Breast epithelium (tissue), 4 donors: Measurements from ENCODE around the gene FAM50B. TPM values are rescaled to one million over a fixed set of nuclear protein-coding genes. Genes with fewer than 3 reads are reported as not detected.

Experiments
- DNase-seq, 2 donors: peaks; one replicate each; pipeline ENCODE4 v3.0.0-alpha.2; 2019; ENCODE audit warnings: low spot score in 2 of 2
- H3K27ac ChIP-seq, 2 donors: fragments of 200-600 bp; sonication (generic) in 1 of 2; one replicate each; pipeline ENCODE4 v1.5.1; 2016 to 2019; ENCODE audit warnings: mild to moderate bottlenecking in 1 of 2
- H3K27me3 ChIP-seq, 2 donors: fragments of 200-600 bp; sonication (generic) in 1 of 2; one replicate each; pipeline versions ENCODE4 v1.5.1 to v1.6.0; 2017 to 2019; ENCODE audit warnings: control low read depth in 1 of 2, mild to moderate bottlenecking in 1 of 2
- H3K36me3 ChIP-seq: fragments of 200-600 bp; one replicate; pipeline ENCODE4 v1.5.1; 2019
- H3K4me1 ChIP-seq, 2 donors: fragments of 200-600 bp; sonication (generic); one replicate each; pipeline ENCODE4 v1.5.1; 2016 to 2019; ENCODE audit warnings: control low read depth in 1 of 2
- H3K4me3 ChIP-seq, 3 donors: fragments of 200-600 bp; sonication (generic); 1 replicate in 2 of 3; 2 replicates in 1 of 3; pipeline ENCODE4 v1.5.1; 2016 to 2019; ENCODE audit warnings: mild to moderate bottlenecking in 3 of 3, moderate library complexity in 2 of 3
- H3K9me3 ChIP-seq, 2 donors: fragments of 200-600 bp; sonication (generic) in 1 of 2; one replicate each; pipeline ENCODE4 v1.5.1; 2016 to 2019; ENCODE audit warnings: control low read depth in 1 of 2
- CTCF ChIP-seq, 3 donors: fragments of 450-650 bp; IDR thresholded peaks; one replicate each; pipeline ENCODE4 v1.5.1; 2016 to 2017; ENCODE audit warnings: antibody characterized with exemption in 3 of 3, mild to moderate bottlenecking in 3 of 3, moderate library complexity in 3 of 3
- POLR2A ChIP-seq: fragments of 450-650 bp; IDR thresholded peaks from one replicate; pipeline ENCODE4 v1.6.1; 2016; ENCODE audit warnings: antibody characterized with exemption, mild to moderate bottlenecking, moderate library complexity
- POLR2AphosphoS5 ChIP-seq, 3 donors: sonication (generic); formaldehyde crosslinking; IDR thresholded peaks; one replicate each; pipeline ENCODE4 v1.6.1; 2017; ENCODE audit warnings: antibody characterized with exemption in 3 of 3
- intact Hi-C: fragments of 100-400 bp; cut with DNase I; formaldehyde crosslinking; loops from one replicate; pipeline ENCODE4 v1.15.1; 2023; ENCODE audit warnings: low total_unique reads
- total RNA-seq, 3 donors: library from RNA; depleted of rRNA; stranded (reverse); fragments of >200 nt; gene quantifications; one replicate each; pipeline ENCODE4 v1.1.0, GENCODE V29; 2016

Gene FAM50B
- total RNA-seq, 3 donors from 2014 or later = 8.8 to 17.0 (median 9.3) TPM

- Histone ChIP-seq H3K4me1 (no peaks in the 10 kb centered on the region), H3K36me3 (no peaks in the 10 kb centered on the region), H3K4me3 (no peak overlapping the region), H3K27me3 (no peaks in the 10 kb centered on the region), H3K9me3 (no peaks in the 10 kb centered on the region), H3K27ac (no peak overlapping the region)
- DNase-seq = no peak
- intact Hi-C loops = no loop called here
- TF ChIP-seq CTCF (IDR thresholded peaks at IDR 0.05) = no peak
- TF ChIP-seq POLR2AphosphoS5 (IDR thresholded peaks at IDR 0.05) = peak in 1 of 3 donors; percentile 36
These were observed 35.9 kb upstream of the FAM50B start for GRCh38 chr6:3813150-3813780.

GRCh38 chr6:3813918-3814317 lies 35.3 kb upstream of the FAM50B start:
- no peak overlapping the region for H3K4me3 ChIP-seq
- H3K9me3 ChIP-seq = no peaks in the 10 kb centered on the region
- no peak for DNase-seq
- H3K36me3 ChIP-seq = no peaks in the 10 kb centered on the region
- intact Hi-C loops = no loop called here
- no peaks in the 10 kb centered on the region for H3K27me3 ChIP-seq
- TF ChIP-seq POLR2AphosphoS5 (IDR thresholded peaks at IDR 0.05) (no peak), POLR2A (no peak), CTCF (IDR thresholded peaks at IDR 0.05) (no peak)
- H3K4me1 ChIP-seq = no peaks in the 10 kb centered on the region
- H3K27ac ChIP-seq = no peak overlapping the region

- no peaks in the 10 kb centered on the region for H3K27me3 ChIP-seq
- no peak for DNase-seq
- H3K9me3 ChIP-seq = no peaks in the 10 kb centered on the region
- H3K27ac ChIP-seq = no peak overlapping the region
- no peaks in the 10 kb centered on the region for H3K4me1 ChIP-seq
- no peak for TF ChIP-seq POLR2AphosphoS5 (IDR thresholded peaks at IDR 0.05)
- TF ChIP-seq CTCF (IDR thresholded peaks at IDR 0.05) = no peak
- no peak for TF ChIP-seq POLR2A
- H3K36me3 ChIP-seq = no peaks in the 10 kb centered on the region
- intact Hi-C loops = no loop called here
- H3K4me3 ChIP-seq = no peak overlapping the region
These were observed 34.6 kb upstream of the FAM50B start for GRCh38 chr6:3814539-3814938.

GRCh38 chr6:3816251-3816650 lies 32.9 kb upstream of the FAM50B start:
- DNase-seq = no peak
- TF ChIP-seq POLR2AphosphoS5 (IDR thresholded peaks at IDR 0.05) (no peak), CTCF (IDR thresholded peaks at IDR 0.05) (no peak), POLR2A (no peak)
- Histone ChIP-seq H3K36me3 (no peaks in the 10 kb centered on the region), H3K27me3 (no peaks in the 10 kb centered on the region), H3K4me3 (no peak overlapping the region), H3K27ac (peak overlapping the region in 1 of 2 donors; percentile 17), H3K9me3 (no peaks in the 10 kb centered on the region), H3K4me1 (no peaks in the 10 kb centered on the region)
- intact Hi-C loops = no loop called here

- H3K27me3 ChIP-seq = no peaks in the 10 kb centered on the region
- no peaks in the 10 kb centered on the region for H3K36me3 ChIP-seq
- DNase-seq = no peak
- H3K27ac ChIP-seq = peak overlapping the region; percentile 21 to 62
- peaks cover 3 to 6% of the 10 kb centered on the region in 2 donors for H3K4me1 ChIP-seq
- intact Hi-C loops = loop anchor here (1.0 kb wide), 1 partner anchor 8 kb away; no protein-coding TSS in a partner anchor
- H3K9me3 ChIP-seq = no peaks in the 10 kb centered on the region
- H3K4me3 ChIP-seq = no peak overlapping the region
- TF ChIP-seq CTCF (IDR thresholded peaks at IDR 0.05) = no peak
- no peak for TF ChIP-seq POLR2AphosphoS5 (IDR thresholded peaks at IDR 0.05)
- no peak for TF ChIP-seq POLR2A
These were observed 29.7 kb upstream of the FAM50B start for GRCh38 chr6:3819161-3820110.
